GM18519 (cell line): Measurements from ENCODE around the gene NELFB.
"Not testable (repeated sequence)": the region's sequence is repeated elsewhere in the genome, so short reads cannot be mapped to it uniquely, and the experiment has no call there.

Experiments
- ATAC-seq: cut with Tn5 transposase; IDR thresholded peaks from one replicate; pipeline ENCODE4 v1.9.1; 2021; ENCODE audit warnings: mild to moderate bottlenecking, moderate library complexity; ENCODE audit not compliant: unreplicated experiment, low FRiP score

The NELFB gene

DNA sequence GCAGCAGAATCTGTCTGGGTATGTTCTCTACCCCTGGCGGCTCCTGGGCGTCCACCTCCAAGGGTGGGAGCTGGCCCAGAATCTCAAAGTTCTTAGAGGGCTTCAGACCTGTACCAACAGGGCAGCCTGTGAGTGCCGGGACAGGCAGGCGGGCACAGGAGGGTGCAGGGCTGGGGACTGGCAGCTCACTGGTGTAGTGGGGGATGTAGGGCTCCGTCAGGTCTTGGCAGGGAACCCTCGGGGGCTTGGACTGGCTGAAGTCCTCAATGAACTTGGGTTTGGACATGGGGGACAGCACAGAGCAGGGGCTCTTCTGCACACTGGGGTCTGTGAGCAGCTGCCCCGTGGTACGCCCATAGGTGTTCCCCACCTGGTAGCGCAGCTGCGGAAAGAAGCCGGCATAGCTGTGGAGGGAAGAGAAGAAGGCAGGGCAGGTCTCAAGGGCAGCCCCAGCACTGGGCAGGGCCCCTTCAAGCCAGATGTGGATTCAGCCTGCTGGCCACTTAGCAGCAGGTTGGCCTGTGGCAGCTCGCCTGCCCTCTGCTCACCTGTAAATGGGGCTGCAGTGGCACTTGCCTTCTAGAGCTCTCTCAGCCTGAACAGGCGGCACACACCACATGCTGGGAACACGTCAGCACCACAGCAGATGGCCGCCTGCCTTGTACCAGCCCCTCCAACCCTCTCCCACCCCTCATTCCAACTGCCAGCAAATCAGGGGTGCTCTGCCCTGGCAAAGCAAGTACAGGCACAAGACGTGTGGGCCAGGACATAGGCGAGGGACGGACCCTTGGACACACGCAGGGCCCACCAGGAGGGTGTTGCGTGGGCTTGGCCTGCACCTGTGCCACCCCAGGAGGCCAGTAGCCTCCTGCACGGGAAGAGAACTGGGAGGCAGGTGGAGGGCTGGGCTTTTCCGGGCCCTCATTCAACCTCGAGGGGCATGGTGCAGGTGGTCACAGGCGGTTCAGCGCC is 9.4 kb upstream of the NELFB start:
- ATAC-seq, result no peak

DNA sequence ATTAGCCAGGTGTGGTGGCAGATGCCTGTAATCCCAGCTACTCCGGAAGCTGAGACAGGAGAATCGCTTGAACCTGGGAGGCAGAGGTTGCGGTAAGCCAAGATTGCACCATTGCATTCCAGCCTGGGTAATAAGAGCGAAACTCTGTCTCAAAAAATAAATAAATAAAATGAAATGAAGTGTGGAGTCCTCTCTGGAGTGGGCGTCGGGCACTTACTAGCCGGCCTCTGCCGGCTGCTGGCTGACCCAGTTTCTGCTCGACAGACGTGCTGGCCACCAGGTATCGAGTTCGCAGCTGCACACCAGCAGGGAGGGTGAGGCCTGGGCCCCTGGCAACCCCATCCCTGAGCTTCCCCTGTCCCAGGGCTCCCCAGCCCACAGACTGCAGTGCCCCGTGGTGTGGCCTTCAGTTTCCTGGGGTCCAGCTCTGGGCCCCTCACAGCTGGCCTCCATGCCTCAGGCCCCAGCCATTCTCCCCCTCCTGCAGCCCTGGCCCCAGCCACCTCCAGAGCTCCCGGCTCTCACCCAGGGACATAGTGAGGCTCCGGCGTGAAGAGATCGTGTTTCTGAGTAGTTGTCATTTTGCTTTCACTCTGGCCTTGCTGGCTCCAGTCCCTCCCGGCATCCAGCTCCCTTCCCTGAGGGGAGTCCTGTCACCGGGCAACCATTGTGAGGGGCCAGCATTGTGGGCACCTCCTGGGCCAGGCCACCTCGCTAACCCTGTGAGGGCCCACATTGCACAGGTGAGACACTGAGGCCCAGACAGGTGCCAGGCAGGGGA is 7.8 kb upstream of the NELFB start:
- ATAC-seq, result no peak

DNA sequence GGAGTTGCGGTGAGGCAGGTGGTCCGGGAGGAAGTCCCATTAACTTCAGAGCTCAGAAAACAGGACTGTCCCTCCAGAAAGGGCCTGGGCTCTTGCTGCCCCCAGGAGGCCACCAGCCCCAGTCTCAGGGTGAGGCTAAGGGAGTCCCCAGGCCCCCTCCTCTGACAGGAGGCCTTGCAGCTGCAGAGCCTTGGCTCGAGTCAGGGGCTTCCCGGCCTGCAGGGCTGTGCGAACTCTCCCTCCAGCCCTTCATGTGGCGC is 7.3 kb upstream of the NELFB start:
- no peak for ATAC-seq

DNA sequence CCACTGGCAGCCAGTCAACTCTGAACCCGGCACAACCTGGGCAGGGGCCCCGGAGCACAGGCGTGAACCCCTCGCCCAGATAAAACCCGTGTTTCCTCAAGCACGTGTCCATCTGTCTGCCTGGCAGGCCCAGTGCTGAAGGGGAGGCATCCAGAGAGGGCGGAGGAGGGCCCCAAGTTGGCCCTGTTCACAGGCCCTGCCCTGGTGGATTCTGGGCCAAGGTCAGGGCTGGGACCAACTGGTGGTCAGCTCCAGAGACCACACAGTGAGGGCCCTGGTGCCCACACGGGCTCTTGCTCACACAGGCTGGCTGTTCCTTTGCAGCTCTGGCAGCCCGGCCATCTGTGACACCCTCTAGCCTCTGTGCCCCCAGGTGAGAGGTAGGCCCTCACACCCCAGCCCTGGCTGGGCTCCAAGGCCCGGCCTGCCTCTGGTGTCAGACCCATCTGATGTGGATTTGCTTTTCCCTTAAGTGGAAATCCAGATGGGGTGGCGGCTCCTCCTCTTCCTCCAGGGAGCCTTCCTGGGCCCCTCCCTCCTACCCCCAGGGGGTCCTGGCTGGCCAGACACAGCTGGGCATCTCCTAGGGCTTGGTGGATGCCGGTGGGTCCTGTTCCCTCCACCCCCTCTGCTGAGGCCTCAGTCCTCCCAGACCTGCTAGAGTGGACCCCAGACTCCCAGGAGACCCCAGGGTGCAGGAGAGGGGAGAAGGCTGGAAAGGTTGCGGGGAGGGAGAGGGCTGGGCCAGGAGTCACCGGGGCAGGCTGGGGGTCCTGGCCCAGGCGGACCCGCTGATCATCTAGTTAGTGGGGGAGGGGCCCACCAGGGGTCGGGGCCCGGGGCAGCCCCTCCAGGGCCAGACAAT is 4.6 kb upstream of the NELFB start:
- no peak for ATAC-seq

DNA sequence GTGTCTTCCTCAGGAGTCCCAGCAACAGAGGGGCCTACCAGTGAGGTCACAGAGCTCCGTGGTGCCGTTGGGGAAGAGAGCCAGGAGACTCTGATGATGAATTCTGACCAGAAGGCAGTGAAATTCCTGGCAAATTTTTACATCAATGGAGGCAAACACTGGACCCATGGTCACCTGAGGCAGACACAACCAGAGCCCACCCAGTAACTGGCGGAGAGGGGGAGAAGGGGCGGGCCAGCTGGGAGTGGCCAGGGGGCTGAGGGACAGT is 4.0 kb upstream of the NELFB start, which contains the start of gene STPG3:
STPG3 (plus strand) TSS at position 93 of the 268 bp plus-strand sequence; CDS start at position 94, 1 bp downstream.
- no peak for ATAC-seq

DNA sequence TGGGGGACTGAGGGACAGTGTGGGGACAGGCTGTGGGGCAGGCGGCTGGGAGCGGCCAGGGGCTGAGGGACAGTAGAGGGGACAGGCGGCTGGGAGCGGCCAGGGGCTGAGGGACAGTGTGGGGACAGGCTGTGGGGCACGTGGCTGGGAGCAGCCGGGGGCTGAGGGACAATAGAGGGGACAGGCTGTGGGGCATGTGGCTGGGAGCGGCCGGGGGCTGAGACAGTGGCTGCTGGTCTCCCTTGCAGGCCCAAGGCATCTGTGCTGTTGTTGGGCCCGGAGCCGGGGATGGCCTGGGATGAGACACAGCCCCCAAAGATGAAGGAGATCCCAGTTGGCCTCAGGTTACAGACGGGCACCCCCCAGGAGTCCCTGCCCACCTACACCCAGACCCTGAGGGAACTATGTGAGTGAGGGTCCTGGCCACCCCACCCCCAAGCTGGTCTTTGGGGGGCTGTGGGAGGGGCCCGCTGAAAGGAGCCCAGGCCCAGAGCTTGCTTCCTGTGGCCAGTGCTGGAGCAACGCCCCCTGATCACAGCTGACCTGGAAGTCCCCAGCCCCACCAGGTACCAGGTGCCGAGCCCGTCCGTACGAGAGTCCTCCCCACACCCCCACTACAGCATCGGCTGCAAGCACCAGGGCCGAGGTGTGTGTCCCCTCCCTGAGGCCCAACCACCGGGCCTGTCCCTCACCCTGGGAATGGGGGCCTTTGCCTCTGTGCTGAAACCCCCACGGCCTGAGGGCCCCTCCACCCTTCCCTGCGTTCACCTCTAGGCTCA is 3.4 kb upstream of the NELFB start:
- no peak for ATAC-seq

DNA sequence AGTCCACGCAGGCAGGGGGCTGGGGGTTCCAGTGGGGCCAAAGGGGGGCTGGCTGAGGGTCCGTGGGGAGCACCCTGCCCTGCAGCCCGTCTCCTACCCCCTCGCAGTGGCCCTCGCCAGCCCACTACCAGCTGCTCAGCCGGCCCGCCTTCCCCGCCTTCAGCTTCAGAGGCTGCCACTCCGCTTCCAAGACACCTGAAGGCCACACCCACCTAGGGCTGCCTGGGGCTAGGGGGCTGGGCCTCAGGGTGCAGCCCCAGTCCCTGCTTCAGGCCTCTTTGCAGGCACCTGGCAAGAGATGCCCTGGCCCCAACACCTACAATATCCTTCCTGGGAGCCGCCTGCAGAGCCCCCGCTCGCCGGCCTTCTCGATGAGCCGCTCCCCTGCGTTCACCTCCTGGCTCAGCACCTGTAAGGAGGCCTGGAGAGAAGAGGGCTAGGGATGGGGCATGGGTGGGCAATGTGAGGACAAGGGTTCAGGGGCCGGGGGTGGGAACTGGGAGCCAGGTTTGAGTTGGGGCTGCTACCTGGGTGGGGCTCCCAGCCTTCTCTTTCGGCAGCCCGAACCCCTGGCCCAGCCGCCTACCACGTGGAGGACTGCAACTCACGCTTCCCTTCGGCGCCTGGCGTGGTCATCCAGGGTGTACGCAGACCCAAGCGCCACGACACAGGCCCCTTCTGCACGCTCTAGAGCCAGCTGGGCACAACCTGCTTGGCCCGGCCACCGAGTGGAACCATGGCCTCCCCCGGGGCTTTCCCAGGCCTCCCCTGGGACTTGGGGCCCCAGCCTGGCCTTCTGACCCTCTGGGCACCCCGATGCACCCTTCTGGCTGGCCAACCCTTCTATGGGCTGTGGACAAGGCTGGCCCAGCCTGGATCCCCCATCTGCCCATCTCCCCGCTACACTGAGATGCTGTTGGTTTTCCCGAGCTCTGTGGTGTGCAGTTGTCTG is 2.3 kb upstream of the NELFB start:
- ATAC-seq, result no peak

DNA sequence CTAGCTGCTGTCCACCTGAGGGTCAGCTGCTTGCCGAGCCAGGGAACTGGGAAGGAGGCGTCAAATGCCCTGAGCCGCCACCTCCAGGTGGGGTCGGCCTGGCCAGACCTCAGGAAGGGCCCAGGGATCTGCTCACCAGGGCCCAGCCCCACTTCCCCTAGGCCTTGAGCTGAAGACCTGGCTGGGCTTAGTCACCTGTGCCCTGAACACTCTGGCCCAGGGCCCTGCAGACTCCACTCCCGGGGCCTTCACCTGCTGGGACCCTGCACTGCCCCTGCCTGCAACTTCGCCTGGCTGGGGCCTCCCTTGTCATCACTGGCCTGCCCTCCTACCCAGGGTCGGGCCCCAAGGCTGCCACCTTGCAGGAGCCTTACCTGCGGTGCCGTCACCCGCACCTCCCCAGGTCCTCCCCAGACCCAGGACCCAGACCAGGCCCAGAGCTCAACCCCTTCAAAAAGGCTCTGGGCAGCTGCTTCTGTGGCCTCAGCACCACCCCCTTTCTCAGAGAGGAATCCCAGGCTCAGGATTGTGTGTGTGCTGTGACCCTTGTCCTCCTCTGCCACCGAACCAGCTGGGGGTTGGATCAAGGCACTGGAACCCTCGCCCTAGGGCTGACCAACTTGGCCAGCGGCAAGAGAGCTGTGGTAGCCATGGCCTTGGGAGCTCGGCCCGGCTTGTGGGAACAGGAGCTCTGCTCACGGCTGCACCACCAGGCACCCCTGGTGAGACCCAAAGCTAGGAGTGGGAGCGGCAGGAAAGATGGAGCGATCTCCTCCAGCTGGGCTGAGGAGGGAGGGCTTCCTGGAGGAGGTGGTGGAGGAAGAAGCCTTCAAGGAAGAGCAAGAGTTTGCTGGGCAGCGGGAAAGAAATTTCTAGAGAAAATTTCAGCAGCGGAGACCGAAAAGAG is 1.2 kb upstream of the NELFB start:
- no peak for ATAC-seq

DNA sequence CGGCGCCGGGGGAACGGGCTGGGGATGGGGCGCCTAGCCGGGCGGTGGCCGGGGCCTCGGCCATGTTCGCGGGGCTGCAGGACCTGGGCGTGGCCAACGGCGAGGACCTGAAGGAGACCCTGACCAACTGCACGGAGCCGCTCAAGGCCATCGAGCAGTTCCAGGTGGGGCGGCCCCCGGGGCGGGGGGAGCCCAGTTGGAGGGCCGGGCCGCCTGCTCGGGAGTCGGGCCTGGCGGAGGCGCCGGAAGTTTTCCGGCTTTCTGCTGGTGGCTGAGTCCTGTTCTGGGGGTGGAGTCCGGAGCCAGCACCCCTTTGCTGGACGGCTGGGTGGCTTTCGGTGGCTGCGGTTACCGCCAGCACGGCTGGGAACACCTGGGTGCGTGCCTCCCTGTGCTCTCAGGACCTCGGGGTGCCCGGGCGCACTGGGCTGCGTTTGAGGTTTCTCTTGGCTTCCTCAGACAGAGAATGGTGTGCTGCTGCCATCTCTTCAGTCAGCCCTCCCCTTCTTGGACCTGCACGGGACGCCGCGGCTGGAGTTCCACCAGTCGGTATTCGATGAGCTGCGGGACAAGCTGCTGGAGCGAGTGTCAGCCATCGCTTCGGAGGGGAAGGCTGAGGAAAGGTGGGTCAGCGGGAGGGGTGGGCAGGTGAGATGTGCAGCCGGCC is 454 bp downstream of the NELFB start:
- peak; percentile 9 for ATAC-seq

DNA sequence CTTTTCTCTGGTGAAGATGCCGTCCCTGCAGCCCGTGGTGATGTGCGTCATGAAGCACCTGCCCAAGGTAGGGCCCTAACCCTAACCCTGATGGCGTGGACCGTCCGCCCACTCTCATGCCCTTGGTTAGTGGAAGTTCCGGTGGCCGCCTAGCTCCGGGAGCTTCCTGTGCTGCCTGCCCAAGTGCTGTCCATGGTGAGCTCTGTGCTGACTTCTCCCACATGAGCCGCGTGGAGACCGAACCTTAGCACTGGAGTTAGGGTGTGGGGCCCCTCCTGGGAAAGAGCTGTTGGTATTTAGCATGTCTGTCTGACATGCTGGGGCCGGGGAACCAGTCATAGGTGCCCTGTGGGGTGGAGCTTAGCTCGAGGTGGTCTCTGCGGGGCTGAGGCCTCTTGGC is 1.2 kb downstream of the NELFB start:
- no peak for ATAC-seq

DNA sequence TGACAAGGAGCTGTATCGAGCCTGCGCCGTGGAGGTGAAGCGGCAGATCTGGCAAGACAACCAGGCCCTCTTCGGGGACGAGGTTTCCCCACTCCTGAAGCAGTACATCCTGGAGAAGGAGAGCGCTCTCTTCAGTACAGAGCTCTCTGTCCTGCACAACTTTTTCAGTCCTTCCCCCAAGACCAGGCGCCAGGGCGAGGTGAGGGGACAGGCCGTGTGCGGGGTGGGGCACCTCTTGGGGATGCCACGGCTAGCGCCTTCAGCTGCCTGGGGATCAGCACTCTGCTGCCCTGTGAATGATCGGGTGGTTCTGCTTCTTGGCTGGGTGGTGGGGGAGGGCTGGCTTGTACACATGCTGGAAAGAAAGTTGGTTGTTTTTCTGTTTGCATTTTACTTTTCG is 1.7 kb downstream of the NELFB start:
- no peak for ATAC-seq

DNA sequence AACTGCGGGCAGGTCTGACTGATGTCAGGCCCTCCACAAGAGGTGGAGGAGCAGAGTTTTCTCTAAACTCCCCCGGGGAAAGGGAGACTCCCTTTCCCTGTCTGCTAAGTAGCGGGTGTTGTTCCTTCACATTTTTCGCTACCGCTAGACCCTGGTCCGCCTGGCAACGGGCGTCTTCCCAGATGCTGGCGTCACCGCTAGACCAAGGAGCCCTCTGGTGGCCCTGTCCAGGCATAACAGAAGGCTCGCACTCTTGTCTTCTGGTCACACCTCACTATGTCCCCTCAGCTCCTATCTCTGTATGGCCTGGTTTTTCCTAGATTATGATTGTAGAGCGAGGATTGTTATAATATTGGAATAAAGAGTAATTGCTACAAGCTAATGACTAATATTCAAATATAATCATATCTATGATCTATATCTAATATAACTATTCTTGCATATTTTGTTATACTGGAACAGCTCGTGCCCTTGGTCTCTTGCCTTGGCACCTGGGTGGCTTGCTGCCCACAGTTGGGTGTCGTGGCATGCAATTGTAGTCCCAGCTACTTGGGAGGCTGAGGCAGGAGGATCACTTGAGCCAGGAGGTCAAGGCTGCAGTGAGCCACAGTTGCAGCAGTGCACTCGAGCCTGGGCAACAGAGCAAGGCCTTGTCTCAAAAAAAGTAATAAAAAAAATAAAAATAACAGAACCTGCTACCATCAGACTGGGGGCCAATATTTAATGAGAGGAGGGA is 7.2 kb downstream of the NELFB start:
- not testable (repeated sequence) for ATAC-seq

DNA sequence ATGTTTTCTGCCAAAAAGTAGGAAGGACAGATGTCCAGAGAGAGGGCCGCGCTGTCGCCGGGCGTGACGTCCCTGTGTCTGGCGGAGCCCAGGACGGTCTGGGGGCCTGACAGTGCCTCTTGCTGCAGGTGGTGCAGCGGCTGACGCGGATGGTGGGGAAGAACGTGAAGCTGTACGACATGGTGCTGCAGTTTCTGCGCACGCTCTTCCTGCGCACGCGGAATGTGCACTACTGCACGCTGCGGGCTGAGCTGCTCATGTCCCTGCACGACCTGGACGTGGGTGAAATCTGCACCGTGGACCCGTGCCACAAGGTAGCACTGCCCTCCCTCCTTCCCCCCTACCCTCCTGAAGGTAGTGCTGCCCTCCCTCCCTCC is 7.8 kb downstream of the NELFB start:
- ATAC-seq, result no peak

DNA sequence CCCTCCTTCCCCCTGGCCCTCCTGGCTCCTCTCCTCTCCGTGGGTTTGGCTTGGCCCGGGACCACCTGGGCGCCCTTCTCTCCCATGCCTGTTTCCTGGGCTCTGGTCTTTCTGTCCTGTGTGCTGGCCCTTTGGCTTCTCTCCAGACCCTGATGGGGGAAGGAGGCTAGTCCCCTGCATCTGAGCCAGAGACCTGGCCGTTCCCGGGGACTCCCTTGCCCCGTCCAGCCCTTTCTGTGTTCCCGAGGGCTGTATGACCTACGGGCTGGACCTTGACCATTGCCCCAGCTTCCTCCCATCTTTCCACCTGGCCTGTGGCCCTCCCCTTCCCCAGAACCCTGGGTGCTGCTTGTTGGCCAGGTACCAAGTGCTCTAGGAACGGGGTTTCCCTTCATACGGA is 8.4 kb downstream of the NELFB start:
- no peak for ATAC-seq

DNA sequence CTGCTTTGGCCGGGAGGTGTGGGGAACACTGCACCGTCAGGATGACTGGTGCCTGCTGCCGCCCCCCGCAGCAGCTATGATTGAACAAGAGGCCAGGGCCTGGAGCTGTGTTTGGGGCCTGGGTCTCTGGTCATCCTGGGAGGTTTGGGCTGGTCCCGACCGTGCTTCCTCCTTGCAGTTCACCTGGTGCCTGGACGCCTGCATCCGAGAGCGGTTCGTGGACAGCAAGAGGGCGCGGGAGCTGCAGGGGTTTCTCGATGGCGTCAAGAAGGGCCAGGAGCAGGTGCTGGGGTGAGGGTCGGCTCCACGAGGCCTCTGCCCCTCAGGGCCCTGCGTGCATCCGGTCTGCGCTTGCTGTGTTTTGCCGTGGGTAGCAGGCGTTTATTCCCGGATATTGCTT is 8.9 kb downstream of the NELFB start:
- ATAC-seq, result no peak

DNA sequence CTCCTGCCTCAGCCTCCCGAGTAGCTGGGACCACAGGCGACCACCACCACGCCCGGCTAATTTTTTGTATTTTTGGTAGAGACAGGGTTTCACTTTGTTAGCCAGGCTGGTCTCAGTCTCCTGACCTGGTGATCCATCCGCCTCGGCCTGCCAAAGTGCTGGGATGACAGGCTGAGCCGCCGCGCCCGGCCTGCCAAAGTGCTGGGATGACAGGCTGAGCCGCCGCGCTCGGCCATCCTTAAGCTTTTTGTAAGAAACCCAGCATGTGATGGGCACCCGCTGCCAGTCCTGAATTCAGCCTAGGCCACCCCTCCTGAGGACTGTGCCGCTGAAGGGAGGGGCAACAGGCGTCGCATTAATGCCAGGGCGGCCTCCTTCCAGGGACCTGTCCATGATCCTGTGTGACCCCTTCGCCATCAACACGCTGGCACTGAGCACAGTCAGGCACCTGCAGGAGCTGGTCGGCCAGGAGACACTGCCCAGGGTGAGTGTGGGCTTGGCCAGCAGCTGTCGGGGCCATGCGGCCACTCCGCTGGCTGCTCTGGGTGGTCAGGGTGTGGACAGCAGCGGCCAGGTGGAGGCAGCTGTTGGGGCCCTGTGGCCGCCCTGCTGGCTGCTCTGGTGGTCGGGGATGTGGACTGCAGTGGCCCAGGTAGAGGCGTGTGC is 10.5 kb downstream of the NELFB start:
- ATAC-seq, result no peak

DNA sequence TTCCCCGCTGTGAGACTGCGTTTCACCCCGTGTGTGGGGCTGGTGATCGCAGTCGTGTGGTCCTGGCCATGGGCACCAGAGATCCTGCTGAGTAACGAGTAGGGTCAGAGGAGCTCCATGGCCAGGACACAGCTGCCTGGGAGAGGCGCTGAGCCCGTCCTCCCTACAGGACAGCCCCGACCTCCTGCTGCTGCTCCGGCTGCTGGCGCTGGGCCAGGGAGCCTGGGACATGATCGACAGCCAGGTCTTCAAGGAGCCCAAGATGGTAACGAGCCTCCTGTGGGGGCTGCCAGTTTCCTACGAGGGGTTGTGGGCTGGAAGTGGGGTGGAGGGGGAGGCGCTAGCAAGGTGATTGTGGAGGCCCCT is 11.0 kb downstream of the NELFB start:
- no peak for ATAC-seq
